NCI-H1092 treated with DMSO at 0.1 percent for 48 hours (cell line): ENCODE measurements around the gene CHST2.

Source experiments
- DNase-seq: peaks from one replicate; lab custom pipeline; 2025; lab: John Stamatoyannopoulos, UW

Gene CHST2

DNA sequence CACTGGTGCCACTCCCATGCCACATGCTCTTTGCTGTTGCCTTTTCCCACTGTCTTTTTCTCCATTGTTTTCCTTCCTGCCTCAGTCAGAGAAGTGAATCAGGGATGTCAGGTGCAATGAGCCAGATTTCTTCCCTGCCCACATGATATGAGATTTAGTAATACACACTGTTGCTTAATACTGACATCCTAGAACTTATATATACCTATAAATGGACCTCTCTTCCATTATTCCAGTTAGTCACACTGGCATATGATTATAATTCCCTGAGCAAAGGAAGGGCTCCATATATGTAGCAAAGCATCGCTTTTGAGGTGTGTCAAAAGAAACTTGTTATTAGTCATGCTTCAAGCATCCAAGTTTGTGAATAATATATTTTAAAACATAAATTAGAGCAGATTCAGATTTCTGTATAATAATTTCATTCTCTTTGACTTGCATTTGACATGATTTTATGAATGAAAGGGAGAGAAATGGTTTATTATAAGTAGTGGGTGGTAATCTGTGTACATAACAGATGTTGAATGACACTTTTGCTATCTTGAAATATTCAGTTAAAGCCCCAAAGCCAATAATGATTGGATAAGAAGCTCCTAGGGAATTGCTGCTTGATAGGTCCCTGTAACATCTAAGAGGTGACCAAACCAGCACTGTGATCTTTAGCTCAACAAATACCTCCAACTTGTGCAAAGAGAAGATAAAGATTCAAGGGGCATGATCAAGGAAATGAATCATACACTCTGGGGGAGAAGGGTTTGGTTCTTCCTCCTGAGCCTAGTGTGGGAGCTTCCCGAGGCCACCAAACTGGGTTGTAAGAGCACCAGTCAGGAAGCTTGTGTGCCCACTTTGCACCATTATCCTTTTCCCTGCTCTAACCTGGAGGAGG, 48.6 kb downstream of the CHST2 start:
- no peak for DNase-seq

DNA sequence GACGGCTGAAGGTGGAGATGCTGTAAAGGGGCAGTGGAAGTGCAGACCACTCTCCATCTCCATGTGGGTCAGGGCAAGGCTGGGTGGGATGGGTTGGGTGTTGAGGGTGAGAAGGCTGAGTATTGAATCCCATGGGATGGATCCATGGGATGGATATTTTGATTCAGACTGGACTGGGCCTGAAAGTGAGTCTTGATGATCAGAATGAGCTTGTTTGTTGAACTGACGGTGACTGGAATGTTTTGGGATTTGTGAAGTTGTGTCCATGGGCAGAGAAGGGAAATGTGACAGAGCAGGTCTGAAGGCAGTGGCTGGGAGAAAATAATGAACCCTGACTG, 49.3 kb downstream of the CHST2 start:
- DNase-seq: no peak

DNA sequence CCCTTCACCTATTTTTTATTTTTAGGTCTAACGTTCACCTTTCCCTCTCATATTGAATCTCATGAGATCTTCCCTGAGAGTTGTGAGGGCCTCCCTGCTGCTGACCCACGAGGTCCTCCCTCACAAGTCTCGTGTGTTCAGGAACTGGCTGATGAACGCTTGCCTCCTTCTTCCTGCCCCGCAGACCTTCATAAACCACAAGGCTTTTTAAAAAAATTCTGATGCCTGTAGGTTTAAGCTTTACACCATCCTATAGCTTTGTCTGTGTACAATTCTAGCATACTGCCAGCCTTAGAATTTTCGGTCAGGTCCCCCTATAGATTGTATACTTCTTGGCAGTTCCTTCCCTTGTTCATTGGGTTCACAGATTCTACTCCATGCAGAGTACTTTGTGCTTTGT, 50.5 kb downstream of the CHST2 start:
- no peak for DNase-seq

DNA sequence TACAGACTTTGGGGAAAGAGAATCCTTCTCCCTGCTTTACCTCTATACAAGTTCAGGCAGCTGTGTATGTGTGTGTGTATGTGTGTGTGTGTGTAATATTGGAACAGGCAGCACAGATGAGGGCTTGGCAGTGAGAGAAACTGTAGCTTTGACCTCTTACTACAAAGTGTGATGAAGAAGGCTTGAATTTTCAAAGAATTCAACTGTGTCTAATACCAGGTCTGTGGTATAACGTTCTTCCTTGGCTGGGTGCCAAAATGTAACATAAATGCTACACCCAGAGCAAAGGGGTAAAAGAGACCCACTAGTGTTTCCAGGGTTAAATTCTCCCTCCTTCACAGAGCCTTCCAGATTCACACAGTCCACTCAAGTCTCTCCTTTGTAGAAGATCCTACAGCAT, 51.1 kb downstream of the CHST2 start:
- no peak for DNase-seq

DNA sequence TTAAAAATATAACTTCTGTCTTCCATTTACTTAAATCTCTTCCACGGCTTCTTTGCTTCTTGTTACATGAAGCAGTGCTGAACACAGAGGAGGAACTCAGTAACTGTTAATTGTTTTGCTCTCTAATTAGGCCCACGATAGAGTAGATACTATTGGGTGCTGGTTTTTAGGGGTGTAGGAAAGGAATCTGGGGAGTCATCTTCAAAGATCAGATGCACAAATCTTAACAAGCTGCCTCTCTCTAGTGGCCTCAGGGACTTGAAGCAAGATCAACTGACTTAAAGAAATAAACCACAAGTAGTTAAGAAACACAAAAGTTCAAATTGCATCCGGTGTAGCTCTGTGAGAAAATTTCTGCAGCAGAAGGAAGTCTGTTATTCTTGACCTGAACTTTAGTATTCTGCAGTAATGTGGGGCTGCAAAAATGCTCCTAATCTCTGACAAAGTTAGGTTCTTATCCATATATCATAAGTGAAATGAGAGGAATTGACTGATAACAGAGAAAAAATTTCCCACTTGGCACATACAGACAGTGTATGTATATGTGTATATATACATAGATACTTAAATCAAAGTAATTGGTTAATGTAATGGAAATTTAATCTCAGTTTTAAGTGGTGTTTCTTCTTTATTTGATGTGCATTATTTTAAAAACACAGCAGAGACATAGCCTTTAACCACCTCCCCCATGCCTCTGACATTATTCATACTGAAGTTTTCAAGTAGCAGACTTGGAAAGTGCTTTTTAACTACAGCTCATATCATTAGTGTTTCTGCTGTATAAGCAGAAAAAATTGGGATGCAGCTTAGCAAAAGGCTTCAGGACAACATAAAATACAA, 51.8 kb downstream of the CHST2 start:
- DNase-seq: no peak

DNA sequence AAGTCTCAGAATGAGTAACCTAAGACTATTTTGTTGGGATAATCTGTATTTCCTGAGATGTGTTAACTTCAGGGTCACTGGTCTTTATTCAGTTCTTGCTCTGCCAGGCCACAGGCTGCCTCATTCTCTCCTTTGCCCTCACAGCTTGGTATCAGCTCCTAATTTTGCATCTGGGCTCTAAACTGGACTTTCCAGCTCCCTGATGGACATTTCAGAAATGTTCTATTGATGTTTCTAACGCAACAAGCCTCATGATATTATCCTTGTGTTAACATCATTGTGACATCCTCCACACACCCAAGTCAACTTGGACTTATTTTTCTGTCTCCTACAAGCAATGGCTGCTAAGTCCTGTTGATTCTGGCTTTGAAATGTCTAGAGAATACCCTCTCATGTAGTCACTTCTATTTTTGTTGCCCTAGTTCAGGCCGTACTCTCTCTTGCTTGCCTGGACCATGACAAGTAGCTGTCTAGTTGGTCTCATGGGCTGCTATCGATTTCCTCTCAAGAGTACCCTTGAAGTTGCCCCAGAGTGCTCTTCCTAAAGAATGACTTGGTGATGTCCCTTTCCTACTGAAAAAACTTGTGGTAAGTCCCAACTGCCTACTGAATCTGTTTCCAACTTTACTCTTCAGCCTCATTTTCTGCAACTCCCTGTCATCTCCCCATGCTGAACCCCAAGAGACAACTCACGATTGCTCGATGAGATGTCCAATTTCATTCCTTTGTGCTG, 52.7 kb downstream of the CHST2 start:
- no peak for DNase-seq

DNA sequence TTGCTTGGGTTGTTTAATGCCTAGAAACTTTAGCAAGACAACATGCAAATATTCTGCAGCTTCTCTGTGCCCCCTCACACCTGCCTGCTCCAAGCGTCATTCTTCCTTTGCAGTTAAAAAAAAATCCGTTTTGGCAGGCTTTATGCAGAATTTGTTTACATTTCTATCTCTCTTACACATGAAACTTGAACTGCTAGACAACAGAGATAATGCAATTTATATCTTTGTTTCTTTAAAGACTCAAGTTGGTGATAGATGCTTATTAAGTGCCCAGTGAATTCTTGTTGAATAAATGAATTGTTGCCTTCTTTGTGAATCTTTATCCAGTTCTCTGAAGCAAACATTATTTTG, 53.2 kb downstream of the CHST2 start:
- no peak for DNase-seq

DNA sequence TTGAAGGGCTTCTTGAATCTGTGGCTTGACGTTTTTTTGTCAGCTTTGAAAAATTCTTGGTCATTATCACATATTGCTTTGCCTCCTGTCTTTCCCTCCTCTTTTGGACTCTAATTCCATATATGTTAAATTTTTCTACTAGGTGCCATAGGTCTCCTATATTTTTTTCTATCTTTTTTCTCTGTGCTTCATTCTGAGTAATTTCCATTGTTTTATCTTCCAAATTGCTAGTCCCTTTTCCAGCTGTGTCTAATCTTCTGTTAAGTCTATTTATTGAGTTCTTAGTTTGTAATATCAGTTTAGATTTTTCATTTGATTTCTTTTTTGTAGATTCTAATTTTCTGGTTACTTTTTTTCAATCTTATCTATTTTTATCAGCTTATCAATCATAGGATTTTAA, 53.7 kb downstream of the CHST2 start:
- DNase-seq: no peak
